HepG2 (cell line): ENCODE data around the gene BMPER.

ENCODE experiments used
- CEBPB ChIP-seq: IDR thresholded peaks from 2 replicates; pipeline ENCODE4 v1.6.1; 2011; ENCODE audit warnings: low read depth, low read length, improper control_type of control experiment, borderline replicate concordance
- EZH2 ChIP-seq: conservative IDR thresholded peaks from 2 replicates; pipeline ENCODE4 v1.6.1; 2012; ENCODE audit warnings: mild to moderate bottlenecking, low read depth, low read length, moderate library complexity
- GLI4 ChIP-seq: sonication (generic); formaldehyde crosslinking; IDR thresholded peaks from 2 replicates; pipeline ENCODE4 v1.5.1; 2020; ENCODE audit warnings: missing genetic modification reagents, mild to moderate bottlenecking, moderate library complexity, borderline replicate concordance
- HCFC1 ChIP-seq: fragments of 150-350 bp; IDR thresholded peaks from 2 replicates; pipeline ENCODE4 v1.6.1; 2014; ENCODE audit warnings: low read depth, low read length
- NR1H2 ChIP-seq: sonication (generic); formaldehyde crosslinking; IDR thresholded peaks from 2 replicates; pipeline ENCODE4 v1.8.1; 2022; ENCODE audit warnings: low read depth, missing genetic modification reagents, borderline replicate concordance
- ZFYVE20 ChIP-seq: sonication (generic); formaldehyde crosslinking; IDR thresholded peaks from 2 replicates; pipeline ENCODE4 v1.8.0; 2023; ENCODE audit warnings: low read depth, mild to moderate bottlenecking, moderate library complexity, missing genetic modification reagents, borderline replicate concordance
- ZNF101 ChIP-seq: sonication (generic); formaldehyde crosslinking; IDR thresholded peaks from 2 replicates; pipeline ENCODE4 v1.4.0; 2020; ENCODE audit warnings: mild to moderate bottlenecking, low read depth, missing genetic modification reagents, borderline replicate concordance
- ZNF550 ChIP-seq: sonication (generic); formaldehyde crosslinking; IDR thresholded peaks from 2 replicates; pipeline ENCODE4 v1.4.0; 2020; ENCODE audit warnings: mild to moderate bottlenecking, missing genetic modification reagents, borderline replicate concordance
- ZNF670 ChIP-seq: sonication (generic); formaldehyde crosslinking; IDR thresholded peaks from 2 replicates; pipeline ENCODE4 v1.8.0; 2022; ENCODE audit warnings: mild to moderate bottlenecking, missing genetic modification reagents, borderline replicate concordance
- ZNF776 ChIP-seq: sonication (generic); formaldehyde crosslinking; IDR thresholded peaks from 2 replicates; pipeline ENCODE4 v1.4.0; 2020; ENCODE audit warnings: mild to moderate bottlenecking, missing genetic modification reagents
- TF ChIP-seq, protein P1 (sequence below): sonication (generic); formaldehyde crosslinking; IDR thresholded peaks from 2 replicates; pipeline ENCODE4 v1.5.0; 2020; ENCODE audit warnings: mild to moderate bottlenecking, missing genetic modification reagents, moderate library complexity

DNA sequence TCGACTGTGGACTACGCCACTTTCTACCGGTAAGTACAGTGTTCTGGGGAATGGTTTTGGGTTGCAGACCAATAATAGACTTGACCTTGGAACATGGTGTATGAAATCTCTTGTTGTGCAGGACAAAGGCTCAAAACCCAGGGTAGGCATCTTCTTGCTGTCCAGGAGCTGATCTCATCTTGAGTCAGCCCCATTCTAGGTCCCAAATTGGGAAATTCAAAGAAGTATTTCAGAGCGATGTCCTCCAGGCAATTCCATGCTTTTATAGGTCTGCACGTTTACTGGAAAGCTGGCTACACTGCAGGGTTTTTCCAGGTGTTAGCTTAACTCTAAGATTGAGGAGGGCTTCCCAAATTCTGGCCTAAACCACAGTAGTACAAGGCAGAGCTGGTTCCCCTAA lies 180.7 kb downstream of the BMPER start:
- TF ChIP-seq ZNF776 (CRISPR knock-in tag): no peak
- no peak for TF ChIP-seq NR1H2 (CRISPR knock-in tag)
- no peak for TF ChIP-seq CEBPB
- no peak for TF ChIP-seq ZFYVE20
- TF ChIP-seq ZNF670 (CRISPR knock-in tag): no peak
- no peak for TF ChIP-seq EZH2
- no peak for TF ChIP-seq ZNF101 (CRISPR knock-in tag)
- TF ChIP-seq, protein P1, sequence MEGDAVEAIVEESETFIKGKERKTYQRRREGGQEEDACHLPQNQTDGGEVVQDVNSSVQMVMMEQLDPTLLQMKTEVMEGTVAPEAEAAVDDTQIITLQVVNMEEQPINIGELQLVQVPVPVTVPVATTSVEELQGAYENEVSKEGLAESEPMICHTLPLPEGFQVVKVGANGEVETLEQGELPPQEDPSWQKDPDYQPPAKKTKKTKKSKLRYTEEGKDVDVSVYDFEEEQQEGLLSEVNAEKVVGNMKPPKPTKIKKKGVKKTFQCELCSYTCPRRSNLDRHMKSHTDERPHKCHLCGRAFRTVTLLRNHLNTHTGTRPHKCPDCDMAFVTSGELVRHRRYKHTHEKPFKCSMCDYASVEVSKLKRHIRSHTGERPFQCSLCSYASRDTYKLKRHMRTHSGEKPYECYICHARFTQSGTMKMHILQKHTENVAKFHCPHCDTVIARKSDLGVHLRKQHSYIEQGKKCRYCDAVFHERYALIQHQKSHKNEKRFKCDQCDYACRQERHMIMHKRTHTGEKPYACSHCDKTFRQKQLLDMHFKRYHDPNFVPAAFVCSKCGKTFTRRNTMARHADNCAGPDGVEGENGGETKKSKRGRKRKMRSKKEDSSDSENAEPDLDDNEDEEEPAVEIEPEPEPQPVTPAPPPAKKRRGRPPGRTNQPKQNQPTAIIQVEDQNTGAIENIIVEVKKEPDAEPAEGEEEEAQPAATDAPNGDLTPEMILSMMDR (CRISPR knock-in tag): no peak
- no peak for TF ChIP-seq ZNF550 (CRISPR knock-in tag)
- no peak for TF ChIP-seq HCFC1
- TF ChIP-seq GLI4: no peak
